ENCODE results near the gene RPL41. TPM values are rescaled to one million over a fixed set of nuclear protein-coding genes. Genes with fewer than 3 reads are reported as not detected.
"Not testable (repeated sequence)": the region's sequence is repeated elsewhere in the genome, so short reads cannot be mapped to it uniquely, and the experiment has no call there.

RPL41 gene
- total RNA-seq, 1 donor from 2014 or later, result 4,566 TPM

GRCh38 chr12:56107242-56107641, 9.2 kb upstream of the RPL41 start:
- no peak for TF ChIP-seq CTCF (conservative IDR thresholded peaks at IDR 0.05)
- H3K4me3 Mint-ChIP-seq, result no peak overlapping the region
- no peaks in the 10 kb centered on the region for H3K9me3 Mint-ChIP-seq
- no peak for DNase-seq (ENCODE audit: extremely low spot score, unreplicated experiment)
- no peak overlapping the region for H3K27ac Mint-ChIP-seq
- H3K36me3 Mint-ChIP-seq, result peaks cover 21% of the 10 kb centered on the region
- peaks cover 29% of the 10 kb centered on the region for H3K4me1 Mint-ChIP-seq (ENCODE audit: unreplicated experiment)
- no peaks in the 10 kb centered on the region for H3K27me3 Mint-ChIP-seq

GRCh38 chr12:56110571-56110970, 5.9 kb upstream of the RPL41 start:
- Mint-ChIP-seq H3K27ac (no peak overlapping the region), H3K27me3 (no peaks in the 10 kb centered on the region), H3K4me1 (ENCODE audit: unreplicated experiment) (peaks cover 15% of the 10 kb centered on the region), H3K9me3 (no peaks in the 10 kb centered on the region), H3K36me3 (peaks cover 32% of the 10 kb centered on the region), H3K4me3 (no peak overlapping the region)
- TF ChIP-seq CTCF (conservative IDR thresholded peaks at IDR 0.05), result no peak
- no peak for DNase-seq (ENCODE audit: extremely low spot score, unreplicated experiment)

GRCh38 chr12:56114084-56114483, 2.3 kb upstream of the RPL41 start:
- Mint-ChIP-seq H3K36me3 (peaks cover 43% of the 10 kb centered on the region), H3K27me3 (peaks cover 4% of the 10 kb centered on the region), H3K27ac (peak overlapping the region; percentile 63), H3K4me3 (peak overlapping the region; percentile 65), H3K9me3 (no peaks in the 10 kb centered on the region), H3K4me1 (ENCODE audit: unreplicated experiment) (peaks cover 8% of the 10 kb centered on the region)
- no peak for TF ChIP-seq CTCF (conservative IDR thresholded peaks at IDR 0.05)
- no peak for DNase-seq (ENCODE audit: extremely low spot score, unreplicated experiment)

GRCh38 chr12:56115329-56115728, 1.1 kb upstream of the RPL41 start:
- H3K4me1 Mint-ChIP-seq (ENCODE audit: unreplicated experiment), result peaks cover 15% of the 10 kb centered on the region
- peak overlapping the region; percentile 98 for H3K27ac Mint-ChIP-seq
- no peak for TF ChIP-seq CTCF (conservative IDR thresholded peaks at IDR 0.05)
- H3K27me3 Mint-ChIP-seq, result peaks cover 4% of the 10 kb centered on the region
- H3K36me3 Mint-ChIP-seq, result peaks cover 41% of the 10 kb centered on the region
- DNase-seq (ENCODE audit: extremely low spot score, unreplicated experiment), result no peak
- H3K9me3 Mint-ChIP-seq, result no peaks in the 10 kb centered on the region
- peak overlapping the region; percentile 99 for H3K4me3 Mint-ChIP-seq

GRCh38 chr12:56117082-56117706, 761 bp downstream of the RPL41 start:
- peak overlapping the region; percentile 99 for H3K4me3 Mint-ChIP-seq
- H3K36me3 Mint-ChIP-seq, result peaks cover 29% of the 10 kb centered on the region
- not testable (repeated sequence) for H3K27me3 Mint-ChIP-seq; DNase-seq (ENCODE audit: extremely low spot score, unreplicated experiment); H3K9me3 Mint-ChIP-seq
- H3K27ac Mint-ChIP-seq, result peak overlapping the region; percentile 98
- H3K4me1 Mint-ChIP-seq (ENCODE audit: unreplicated experiment), result peaks cover 15% of the 10 kb centered on the region

- peaks cover 15% of the 10 kb centered on the region for H3K4me1 Mint-ChIP-seq (ENCODE audit: unreplicated experiment)
- peak within 1 kb of the TSS; percentile 99 for H3K4me3 Mint-ChIP-seq
- peak within 1 kb of the TSS; percentile 98 for H3K27ac Mint-ChIP-seq
- DNase-seq (ENCODE audit: extremely low spot score, unreplicated experiment), result peak; percentile 98
- peaks cover 27% of the 10 kb centered on the region for H3K36me3 Mint-ChIP-seq
- TF ChIP-seq CTCF (conservative IDR thresholded peaks at IDR 0.05), result peak; percentile 60
- H3K9me3 Mint-ChIP-seq, result no peaks in the 10 kb centered on the region
- H3K27me3 Mint-ChIP-seq, result peaks cover 4% of the 10 kb centered on the region
Measured at GRCh38 chr12:56117778-56118687, 1.6 kb downstream of the RPL41 start, which contains the start of gene ZC3H10. ZC3H10 (plus strand) TSS chr12:56118266; CDS start chr12:56120563, 2,297 bp downstream.
